Measurements from ENCODE around the gene RSAD2.
"Not testable (repeated sequence)": the region's sequence is repeated elsewhere in the genome, so short reads cannot be mapped to it uniquely, and the experiment has no call there.

The RSAD2 gene

DNA sequence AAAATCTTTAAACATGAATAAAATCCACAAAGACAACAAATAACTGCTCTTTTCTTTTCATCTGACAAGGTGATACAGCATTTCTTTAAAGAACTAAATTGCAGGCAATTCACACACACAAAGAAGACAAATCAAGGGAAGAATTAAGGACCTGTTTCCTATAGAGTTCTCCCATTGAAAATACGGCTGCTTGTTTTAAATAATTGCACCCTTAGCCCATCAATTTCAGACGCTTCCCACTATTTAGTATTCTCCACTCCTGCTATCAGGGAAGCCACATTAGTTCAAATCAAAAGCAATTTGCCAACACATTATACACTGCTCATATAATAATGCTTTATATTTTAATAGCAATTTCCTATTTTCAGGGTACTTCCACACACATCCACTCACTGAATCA is 23.2 kb upstream of the RSAD2 start:
- no peaks in the 10 kb centered on the region for H3K36me3 ChIP-seq (ENCODE audit: insufficient read depth, low read length)
- no peak overlapping the region for H3K9ac ChIP-seq (ENCODE audit: low read depth, low read length)
- H3K9me3 ChIP-seq (ENCODE audit: control insufficient read depth, insufficient read depth, low read length), result peaks cover 3% of the 10 kb centered on the region; the same call in 1 of the 2 replicates
- H3K4me1 ChIP-seq (ENCODE audit: insufficient read depth, low read length), result no peaks in the 10 kb centered on the region

DNA sequence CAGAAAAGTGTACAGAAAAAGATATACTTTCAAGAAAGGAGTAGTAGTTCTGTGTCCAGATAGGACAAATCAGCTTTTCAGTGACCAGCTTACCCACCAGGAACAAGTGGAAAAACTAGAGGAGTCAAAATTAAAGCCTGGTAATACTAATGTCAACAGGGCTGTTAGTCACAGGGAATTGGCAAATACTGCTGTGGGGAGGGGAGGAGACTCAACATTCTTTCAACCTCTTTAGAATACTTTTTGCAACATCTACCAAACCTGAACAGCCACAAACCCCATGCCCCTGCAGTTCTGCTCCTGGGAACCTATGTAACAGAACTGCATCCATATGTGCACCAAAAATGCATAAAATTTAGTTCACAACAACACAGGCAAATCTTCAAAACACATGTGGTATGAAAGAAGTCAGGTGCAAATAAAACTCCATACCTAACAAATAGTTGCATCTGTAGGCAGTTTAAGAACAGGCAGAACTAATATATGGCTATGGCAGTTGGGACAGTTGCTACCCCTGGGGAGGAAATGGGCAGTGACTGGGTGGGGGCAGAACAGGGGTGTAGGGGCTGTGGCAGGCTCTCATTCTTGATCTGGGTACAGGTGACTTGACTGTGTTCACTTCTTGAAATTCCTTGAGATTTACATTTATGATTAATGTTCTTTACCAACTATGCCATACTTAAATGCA is 21.6 kb upstream of the RSAD2 start:
- Histone ChIP-seq H3K9ac (ENCODE audit: low read depth, low read length) (no peak overlapping the region), H3K9me3 (ENCODE audit: control insufficient read depth, insufficient read depth, low read length) (peaks cover 3% of the 10 kb centered on the region; the same call in 1 of the 2 replicates), H3K36me3 (ENCODE audit: insufficient read depth, low read length) (no peaks in the 10 kb centered on the region), H3K4me1 (ENCODE audit: insufficient read depth, low read length) (no peaks in the 10 kb centered on the region)

DNA sequence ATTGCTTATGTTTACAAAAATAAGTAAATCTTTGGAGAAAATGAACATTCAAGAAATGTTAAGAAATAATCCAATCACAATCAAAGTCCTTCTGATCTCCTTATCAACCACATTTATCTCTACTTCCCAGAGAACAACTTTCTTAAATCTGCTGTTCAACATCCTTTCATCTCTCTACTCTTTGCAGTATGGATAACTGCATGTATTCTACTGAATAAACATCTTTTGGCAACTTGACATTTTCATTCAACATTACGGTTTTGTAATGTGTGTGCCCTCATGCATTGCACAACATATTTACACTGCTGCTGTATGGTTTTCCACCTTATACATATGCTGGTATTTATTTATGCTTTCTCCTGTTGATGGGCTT is 21.0 kb upstream of the RSAD2 start:
- H3K9ac ChIP-seq (ENCODE audit: low read depth, low read length), result no peak overlapping the region
- no peaks in the 10 kb centered on the region for H3K36me3 ChIP-seq (ENCODE audit: insufficient read depth, low read length)
- peaks cover 3% of the 10 kb centered on the region; the same call in 1 of the 2 replicates for H3K9me3 ChIP-seq (ENCODE audit: control insufficient read depth, insufficient read depth, low read length)
- no peaks in the 10 kb centered on the region for H3K4me1 ChIP-seq (ENCODE audit: insufficient read depth, low read length)

DNA sequence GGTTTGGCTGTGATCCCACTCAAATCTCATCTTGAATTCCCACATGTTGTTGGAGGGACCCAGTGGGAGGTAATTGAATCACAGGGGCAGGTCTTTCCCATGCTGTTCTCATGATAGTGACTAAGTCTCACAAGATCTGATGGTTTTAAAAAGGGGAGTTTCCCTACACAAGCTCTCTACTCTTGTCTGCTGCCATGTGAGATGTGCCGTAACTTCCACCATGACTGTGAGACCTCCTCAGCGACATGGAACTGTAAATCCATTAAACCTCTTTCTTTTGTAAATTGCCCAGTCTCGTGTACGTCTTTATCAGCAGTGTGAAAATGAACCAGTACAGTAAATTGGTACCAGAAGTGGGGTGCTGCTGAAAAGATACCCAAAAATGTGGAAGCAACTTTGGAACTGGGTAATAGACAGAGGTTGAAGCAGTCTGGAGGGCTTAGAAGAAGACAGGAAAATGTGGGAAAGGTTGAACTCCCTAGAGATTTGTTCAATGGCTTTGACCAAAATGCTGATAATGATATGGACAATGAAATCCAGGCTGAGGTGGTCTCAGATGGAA is 19.0 kb upstream of the RSAD2 start:
- not testable (repeated sequence) for H3K9me3 ChIP-seq (ENCODE audit: control insufficient read depth, insufficient read depth, low read length); H3K9ac ChIP-seq (ENCODE audit: low read depth, low read length); H3K4me1 ChIP-seq (ENCODE audit: insufficient read depth, low read length); H3K36me3 ChIP-seq (ENCODE audit: insufficient read depth, low read length)

DNA sequence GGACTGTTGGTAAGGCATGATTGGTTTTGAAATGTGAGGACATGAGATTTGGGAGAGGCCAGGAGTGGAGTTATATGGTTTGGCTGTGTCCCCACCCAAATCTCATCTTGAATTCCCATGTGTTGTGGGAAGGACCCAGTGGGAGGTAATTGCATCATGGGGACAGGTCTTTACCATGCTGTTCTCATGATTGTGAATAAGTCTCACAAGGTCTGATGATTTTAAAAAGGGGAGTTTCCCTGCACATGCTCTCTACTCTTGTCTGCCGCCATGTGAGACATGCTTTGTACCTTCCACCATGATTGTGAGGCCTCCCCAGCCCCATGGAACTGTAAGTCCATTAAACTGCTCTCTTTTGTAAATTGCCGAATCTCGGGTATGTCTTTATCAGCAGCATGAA is 17.3 kb upstream of the RSAD2 start:
- Histone ChIP-seq H3K9ac (ENCODE audit: low read depth, low read length) (no peak overlapping the region), H3K36me3 (ENCODE audit: insufficient read depth, low read length) (no peaks in the 10 kb centered on the region), H3K4me1 (ENCODE audit: insufficient read depth, low read length) (no peaks in the 10 kb centered on the region), H3K9me3 (ENCODE audit: control insufficient read depth, insufficient read depth, low read length) (peaks cover 3% of the 10 kb centered on the region; the same call in 1 of the 2 replicates)

DNA sequence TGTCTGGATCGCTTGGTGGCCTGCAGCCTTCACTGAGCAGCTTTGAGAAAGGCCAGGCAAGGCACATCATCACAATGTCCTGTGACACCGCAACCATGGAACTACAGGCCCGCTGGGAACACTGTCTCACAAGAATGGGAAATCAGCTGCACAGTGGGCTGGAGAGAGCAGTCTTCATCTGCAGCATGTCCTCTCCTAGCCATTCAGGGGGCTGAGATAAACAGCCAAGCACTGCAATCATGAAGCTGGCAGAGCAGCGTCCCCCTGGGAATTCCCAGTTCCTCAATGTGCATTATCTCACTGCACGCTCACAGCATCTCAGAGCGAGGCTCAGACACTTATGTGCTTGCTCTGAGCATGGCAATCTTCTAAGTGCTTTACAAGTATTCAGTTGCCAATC is 13.8 kb upstream of the RSAD2 start:
- no peak overlapping the region for H3K9ac ChIP-seq (ENCODE audit: low read depth, low read length)
- no peaks in the 10 kb centered on the region for H3K4me1 ChIP-seq (ENCODE audit: insufficient read depth, low read length)
- no peaks in the 10 kb centered on the region for H3K36me3 ChIP-seq (ENCODE audit: insufficient read depth, low read length)
- no peaks in the 10 kb centered on the region for H3K9me3 ChIP-seq (ENCODE audit: control insufficient read depth, insufficient read depth, low read length)

DNA sequence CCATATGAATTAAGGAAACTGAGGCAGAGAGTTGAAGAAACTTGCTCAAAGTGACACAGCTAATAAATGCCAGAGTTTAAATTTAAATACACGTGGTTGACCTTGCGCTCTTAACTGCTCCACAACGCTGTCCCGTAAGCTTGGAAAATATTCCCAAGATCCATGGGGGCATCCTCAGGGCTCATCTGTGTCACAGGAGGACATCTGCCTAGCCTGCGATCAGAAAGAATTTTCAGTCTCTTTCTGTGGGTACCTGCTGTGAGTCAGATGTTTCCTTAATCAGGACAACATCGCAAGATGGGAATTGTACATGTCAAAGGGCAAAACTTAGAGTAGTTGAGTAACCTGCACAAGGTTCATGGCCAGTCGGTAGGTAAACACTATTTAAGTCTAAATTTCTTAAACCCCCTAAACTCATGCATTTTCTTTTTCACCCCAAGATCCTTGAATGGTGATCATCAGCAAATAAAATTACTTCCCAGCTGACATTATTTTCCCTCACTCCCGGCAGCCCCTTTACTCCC is 13.3 kb upstream of the RSAD2 start:
- H3K4me1 ChIP-seq (ENCODE audit: insufficient read depth, low read length), result no peaks in the 10 kb centered on the region
- H3K9ac ChIP-seq (ENCODE audit: low read depth, low read length), result no peak overlapping the region
- H3K9me3 ChIP-seq (ENCODE audit: control insufficient read depth, insufficient read depth, low read length), result no peaks in the 10 kb centered on the region
- H3K36me3 ChIP-seq (ENCODE audit: insufficient read depth, low read length), result no peaks in the 10 kb centered on the region

DNA sequence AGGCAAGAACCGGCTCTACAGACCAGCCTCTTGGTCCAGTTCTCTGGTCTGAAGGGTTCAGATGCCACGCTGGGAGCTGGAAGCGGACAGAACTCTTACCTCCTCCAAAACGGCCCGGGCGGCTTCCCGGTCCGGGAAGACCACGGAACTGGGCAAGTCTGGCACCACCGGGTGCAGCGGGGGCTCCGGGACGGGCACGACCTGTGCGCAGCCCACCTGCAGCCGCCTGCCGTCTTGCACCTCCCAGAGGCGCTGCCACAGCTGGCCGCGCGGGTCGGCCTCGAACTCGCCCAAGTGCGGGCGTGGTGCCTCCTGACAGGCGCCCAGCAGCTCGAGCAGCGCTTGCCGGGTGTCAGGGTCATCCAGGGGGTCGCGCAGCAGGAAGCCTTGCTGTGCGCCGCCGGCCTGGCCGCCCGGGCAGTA is 12.6 kb upstream of the RSAD2 start:
- H3K9ac ChIP-seq (ENCODE audit: low read depth, low read length), result peak overlapping the region; percentile 76; the same call in 1 of the 2 replicates
- H3K36me3 ChIP-seq (ENCODE audit: insufficient read depth, low read length), result no peaks in the 10 kb centered on the region
- no peaks in the 10 kb centered on the region for H3K9me3 ChIP-seq (ENCODE audit: control insufficient read depth, insufficient read depth, low read length)
- H3K4me1 ChIP-seq (ENCODE audit: insufficient read depth, low read length), result no peaks in the 10 kb centered on the region

DNA sequence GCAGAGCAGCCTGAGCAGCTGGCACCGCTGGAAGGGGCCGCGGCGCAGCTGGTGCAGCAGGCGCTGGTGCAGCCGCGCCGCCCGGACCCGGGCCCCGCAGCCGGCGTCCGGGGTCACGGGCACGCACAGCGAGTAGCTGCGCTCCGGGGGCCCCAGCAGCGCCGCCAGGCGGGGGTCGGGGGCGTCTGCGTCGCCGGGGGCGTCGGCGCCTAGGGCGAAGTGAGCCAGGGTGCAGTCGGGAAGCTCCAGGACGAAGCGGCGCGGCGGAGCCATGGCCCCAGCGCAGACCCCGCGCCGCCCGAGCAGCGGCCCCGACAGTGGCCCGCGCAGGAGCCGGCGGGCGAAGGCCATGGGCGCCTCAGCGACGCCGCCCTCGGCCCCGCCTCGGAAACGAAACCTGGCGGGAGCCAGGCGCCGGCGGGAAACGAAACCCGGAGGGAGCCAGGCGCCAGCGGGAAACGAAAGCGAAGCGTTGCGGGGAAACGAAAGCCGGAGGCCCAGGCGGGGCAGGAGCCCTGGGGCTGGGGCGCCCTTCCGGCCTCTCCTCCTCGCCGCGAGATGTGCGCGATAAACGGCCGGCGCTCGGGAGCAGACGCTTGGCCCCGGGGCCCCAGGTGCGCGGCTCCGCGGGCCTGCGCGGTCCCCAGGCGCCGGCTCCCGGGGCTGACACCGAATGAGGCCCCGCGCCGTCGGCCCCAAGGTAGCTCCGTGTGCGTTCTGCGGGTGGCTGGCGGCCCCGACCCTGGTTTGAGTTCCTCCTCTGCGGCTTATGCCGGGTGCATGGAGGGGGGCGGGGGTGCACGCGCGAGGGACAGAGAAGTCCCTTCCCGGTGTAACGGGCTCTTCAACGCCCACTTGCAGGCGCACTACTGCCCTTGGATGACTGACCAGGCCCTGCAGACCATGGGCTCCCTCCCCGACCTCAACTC is 12.0 kb upstream of the RSAD2 start, which contains the start of gene CMPK2:
Gene CMPK2, minus strand, starts transcription at position 562 of the 929 bp plus-strand sequence. Its CDS starts 211 bp downstream, at position 351.
- no peaks in the 10 kb centered on the region for H3K9me3 ChIP-seq (ENCODE audit: control insufficient read depth, insufficient read depth, low read length)
- peak within 1 kb of the TSS; percentile 76 for H3K9ac ChIP-seq (ENCODE audit: low read depth, low read length)
- no peaks in the 10 kb centered on the region for H3K4me1 ChIP-seq (ENCODE audit: insufficient read depth, low read length)
- H3K36me3 ChIP-seq (ENCODE audit: insufficient read depth, low read length), result no peaks in the 10 kb centered on the region

DNA sequence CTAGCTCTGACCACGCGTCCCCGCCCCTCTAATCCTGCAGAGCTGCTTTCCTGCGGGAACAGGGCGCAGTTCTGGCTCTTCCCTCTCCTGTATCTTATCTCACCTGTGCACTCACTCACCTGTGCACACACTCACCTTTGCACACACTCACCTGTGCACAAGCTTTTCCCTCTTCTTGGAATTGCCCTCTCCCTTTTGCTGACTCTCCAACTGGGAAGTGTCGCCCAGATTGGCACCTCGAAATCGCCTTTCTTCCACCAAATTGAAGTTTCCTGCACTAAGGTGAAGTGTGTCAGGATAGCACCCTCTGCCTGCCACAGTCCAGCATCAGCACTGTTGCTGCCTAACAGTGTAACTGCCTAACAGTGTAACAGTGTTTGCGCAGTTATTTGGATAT is 11.3 kb upstream of the RSAD2 start:
- H3K9me3 ChIP-seq (ENCODE audit: control insufficient read depth, insufficient read depth, low read length), result no peaks in the 10 kb centered on the region
- H3K36me3 ChIP-seq (ENCODE audit: insufficient read depth, low read length), result no peaks in the 10 kb centered on the region
- peak overlapping the region; percentile 76; the same call in 1 of the 2 replicates for H3K9ac ChIP-seq (ENCODE audit: low read depth, low read length)
- no peaks in the 10 kb centered on the region for H3K4me1 ChIP-seq (ENCODE audit: insufficient read depth, low read length)

DNA sequence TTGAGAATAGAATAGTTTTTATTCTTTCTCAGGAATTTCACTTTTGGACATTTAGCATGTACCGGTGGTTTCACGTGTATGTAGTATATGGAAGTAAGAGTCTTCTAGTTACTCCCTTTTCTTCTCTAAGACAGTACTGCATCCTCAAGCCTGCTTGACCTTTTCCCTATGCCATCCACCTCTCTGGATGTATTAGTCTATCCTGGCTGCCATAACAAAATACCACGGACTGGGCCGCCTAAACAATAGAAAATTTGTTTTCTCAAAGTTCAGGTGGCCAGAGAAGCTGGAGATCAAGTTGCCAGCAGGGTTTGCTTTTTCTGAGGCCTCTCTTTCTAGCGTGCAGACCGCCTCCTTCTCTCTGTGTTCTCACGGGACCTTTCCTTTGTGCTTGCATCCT is 10.6 kb upstream of the RSAD2 start:
- H3K9ac ChIP-seq (ENCODE audit: low read depth, low read length), result no peak overlapping the region
- no peaks in the 10 kb centered on the region for H3K4me1 ChIP-seq (ENCODE audit: insufficient read depth, low read length)
- H3K36me3 ChIP-seq (ENCODE audit: insufficient read depth, low read length), result no peaks in the 10 kb centered on the region
- no peaks in the 10 kb centered on the region for H3K9me3 ChIP-seq (ENCODE audit: control insufficient read depth, insufficient read depth, low read length)

DNA sequence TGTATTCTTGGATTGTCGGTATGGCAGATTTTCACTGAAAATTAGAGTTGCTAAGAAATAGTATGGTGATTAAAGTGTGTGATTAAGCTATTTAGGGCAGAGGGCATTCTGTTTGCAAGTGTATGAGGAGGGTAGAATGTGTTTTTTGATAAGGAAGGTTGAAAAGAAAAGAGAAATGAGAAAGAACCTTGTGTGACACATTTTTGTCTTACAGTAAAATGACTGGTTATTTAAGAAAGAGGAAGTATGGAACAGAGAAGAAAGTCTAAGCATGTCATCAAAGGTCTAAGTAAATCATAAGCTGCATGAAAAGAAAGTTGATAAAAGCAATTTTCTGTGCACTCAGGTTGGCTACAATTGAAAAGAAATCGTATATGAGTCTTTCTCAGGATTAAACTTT is 5.2 kb upstream of the RSAD2 start:
- Histone ChIP-seq H3K9ac (ENCODE audit: low read depth, low read length) (no peak overlapping the region), H3K36me3 (ENCODE audit: insufficient read depth, low read length) (no peaks in the 10 kb centered on the region), H3K9me3 (ENCODE audit: control insufficient read depth, insufficient read depth, low read length) (no peaks in the 10 kb centered on the region), H3K4me1 (ENCODE audit: insufficient read depth, low read length) (no peaks in the 10 kb centered on the region)

DNA sequence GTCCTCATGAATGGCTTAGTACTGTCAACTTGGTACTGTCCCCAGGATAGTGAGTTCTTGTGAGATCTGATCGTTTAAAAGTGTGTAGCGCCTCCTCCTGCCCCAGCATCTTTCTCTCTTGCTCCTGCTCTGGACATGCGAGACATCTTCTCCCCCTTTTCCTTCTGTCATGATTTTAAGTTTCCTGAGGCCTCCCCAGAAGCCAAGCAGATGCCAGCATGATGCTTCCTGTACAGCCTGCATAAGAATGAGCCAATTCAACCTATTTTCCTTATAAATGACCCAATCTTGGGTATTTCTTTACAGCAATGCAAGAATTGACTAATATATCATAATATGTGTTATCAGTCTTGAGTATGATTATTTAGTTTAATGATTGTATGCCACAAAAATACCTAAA is 3.5 kb upstream of the RSAD2 start:
- Histone ChIP-seq H3K36me3 (ENCODE audit: insufficient read depth, low read length) (no peaks in the 10 kb centered on the region), H3K9me3 (ENCODE audit: control insufficient read depth, insufficient read depth, low read length) (no peaks in the 10 kb centered on the region), H3K9ac (ENCODE audit: low read depth, low read length) (no peak overlapping the region), H3K4me1 (ENCODE audit: insufficient read depth, low read length) (no peaks in the 10 kb centered on the region)

DNA sequence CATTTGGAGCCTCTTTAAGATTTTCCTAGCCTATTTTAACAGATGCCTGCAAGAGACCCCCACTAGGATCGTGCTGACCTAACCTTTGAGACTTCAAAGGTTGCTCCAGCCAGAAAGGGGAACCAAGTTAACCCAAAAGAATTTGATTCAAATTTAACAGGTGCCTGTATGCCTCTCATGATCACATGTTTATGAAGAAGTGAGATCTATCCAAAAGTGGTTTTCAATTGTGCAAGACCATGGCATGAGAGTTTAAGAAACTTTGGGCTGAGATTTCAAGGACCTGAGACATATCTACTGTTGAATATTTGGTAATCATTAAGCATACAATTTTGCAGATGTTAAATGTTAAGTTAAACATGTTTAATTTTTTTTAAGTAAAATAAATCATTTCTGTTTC is 1.3 kb upstream of the RSAD2 start:
- Histone ChIP-seq H3K4me1 (ENCODE audit: insufficient read depth, low read length) (no peaks in the 10 kb centered on the region), H3K9ac (ENCODE audit: low read depth, low read length) (no peak overlapping the region)

More for the DNA sequence above, 1.3 kb upstream of the RSAD2 start:
- Histone ChIP-seq H3K36me3 (ENCODE audit: insufficient read depth, low read length) (no peaks in the 10 kb centered on the region), H3K9me3 (ENCODE audit: control insufficient read depth, insufficient read depth, low read length) (no peaks in the 10 kb centered on the region)

All from ES-I3 (cell line).